HG03521 (cell line): ENCODE results near the gene OCRL.

Experiments used
- ATAC-seq: cut with Tn5 transposase; IDR thresholded peaks from one replicate; pipeline ENCODE4 v1.9.1; 2021; ENCODE audit warnings: mild to moderate bottlenecking, moderate library complexity; ENCODE audit not compliant: unreplicated experiment

Gene OCRL

GRCh38 chrX:129585167-129585566 lies 45.1 kb downstream of the OCRL start:
- ATAC-seq: no peak

- no peak for ATAC-seq
These were observed 45.6 kb downstream of the OCRL start for GRCh38 chrX:129585691-129586090.

- ATAC-seq: no peak
These were observed 46.4 kb downstream of the OCRL start for GRCh38 chrX:129586446-129586845.

- ATAC-seq: no peak
These were observed 50.5 kb downstream of the OCRL start for GRCh38 chrX:129590596-129590995.

GRCh38 chrX:129593137-129593536 lies 53.1 kb downstream of the OCRL start:
- ATAC-seq: no peak

GRCh38 chrX:129594781-129595180 lies 54.7 kb downstream of the OCRL start:
- no peak for ATAC-seq

GRCh38 chrX:129596077-129596476 lies 56.0 kb downstream of the OCRL start:
- ATAC-seq: no peak

- no peak for ATAC-seq
These were observed 57.8 kb downstream of the OCRL start for GRCh38 chrX:129597905-129598304.

GRCh38 chrX:129599499-129599898 lies 59.4 kb downstream of the OCRL start:
- no peak for ATAC-seq

GRCh38 chrX:129599996-129600395 lies 59.9 kb downstream of the OCRL start:
- ATAC-seq: no peak

GRCh38 chrX:129600981-129601424 lies 60.9 kb downstream of the OCRL start:
- no peak for ATAC-seq

GRCh38 chrX:129606918-129607317 lies 66.9 kb downstream of the OCRL start:
- ATAC-seq: no peak

GRCh38 chrX:129608496-129608895 lies 68.4 kb downstream of the OCRL start:
- ATAC-seq: no peak

GRCh38 chrX:129609395-129609794 lies 69.3 kb downstream of the OCRL start:
- ATAC-seq: no peak

- ATAC-seq: no peak
These were observed 72.3 kb downstream of the OCRL start for GRCh38 chrX:129612396-129612795.

- ATAC-seq: no peak
These were observed 73.5 kb downstream of the OCRL start for GRCh38 chrX:129613596-129613995.

- no peak for ATAC-seq
These were observed 74.6 kb downstream of the OCRL start for GRCh38 chrX:129614481-129615255.

- ATAC-seq: no peak
These were observed 77.4 kb downstream of the OCRL start for GRCh38 chrX:129617420-129617819.

GRCh38 chrX:129618997-129619396 lies 78.9 kb downstream of the OCRL start:
- no peak for ATAC-seq

- ATAC-seq: no peak
These were observed 82.8 kb downstream of the OCRL start for GRCh38 chrX:129622757-129623301.

- ATAC-seq: no peak
These were observed 86.0 kb downstream of the OCRL start for GRCh38 chrX:129626026-129626425.

GRCh38 chrX:129629837-129630236 lies 89.8 kb downstream of the OCRL start:
- no peak for ATAC-seq

- ATAC-seq: no peak
These were observed 91.8 kb downstream of the OCRL start for GRCh38 chrX:129631849-129632248.
